ENCODE results near the gene LAMTOR5.
A peak's percentile ranks its signal among the peaks of the same experiment; 100 is the strongest.
"Not testable (repeated sequence)": the region's sequence is repeated elsewhere in the genome, so short reads cannot be mapped to it uniquely, and the experiment has no call there.

The LAMTOR5 gene

DNA sequence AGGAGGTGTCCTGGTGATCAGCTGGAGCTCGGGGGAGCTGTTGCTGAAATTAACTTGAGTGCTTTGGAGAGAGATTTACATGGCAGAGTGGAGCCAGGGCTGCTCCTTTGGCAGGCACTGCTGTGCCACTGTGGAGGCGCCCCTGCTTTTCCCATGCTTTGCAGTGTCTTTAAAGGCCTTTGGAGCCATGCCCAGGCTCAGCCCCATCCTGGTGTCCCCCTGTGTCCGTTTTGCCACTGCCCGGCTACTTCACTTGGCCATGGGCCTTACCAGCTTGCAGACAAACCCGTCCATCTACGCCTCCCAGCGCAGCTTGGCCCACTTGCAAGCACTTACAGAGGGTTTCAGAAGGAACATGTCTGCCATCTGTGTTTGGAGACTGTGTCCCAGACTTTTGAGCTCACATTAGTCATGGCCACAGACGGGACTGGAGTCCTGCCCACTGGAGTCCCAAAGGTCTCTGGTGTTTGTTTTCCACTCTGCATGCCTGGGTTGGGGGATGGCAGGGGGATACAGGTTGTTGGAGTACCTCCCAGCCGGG is 18.2 kb upstream of the LAMTOR5 start:
- no peak for DNase-seq

DNA sequence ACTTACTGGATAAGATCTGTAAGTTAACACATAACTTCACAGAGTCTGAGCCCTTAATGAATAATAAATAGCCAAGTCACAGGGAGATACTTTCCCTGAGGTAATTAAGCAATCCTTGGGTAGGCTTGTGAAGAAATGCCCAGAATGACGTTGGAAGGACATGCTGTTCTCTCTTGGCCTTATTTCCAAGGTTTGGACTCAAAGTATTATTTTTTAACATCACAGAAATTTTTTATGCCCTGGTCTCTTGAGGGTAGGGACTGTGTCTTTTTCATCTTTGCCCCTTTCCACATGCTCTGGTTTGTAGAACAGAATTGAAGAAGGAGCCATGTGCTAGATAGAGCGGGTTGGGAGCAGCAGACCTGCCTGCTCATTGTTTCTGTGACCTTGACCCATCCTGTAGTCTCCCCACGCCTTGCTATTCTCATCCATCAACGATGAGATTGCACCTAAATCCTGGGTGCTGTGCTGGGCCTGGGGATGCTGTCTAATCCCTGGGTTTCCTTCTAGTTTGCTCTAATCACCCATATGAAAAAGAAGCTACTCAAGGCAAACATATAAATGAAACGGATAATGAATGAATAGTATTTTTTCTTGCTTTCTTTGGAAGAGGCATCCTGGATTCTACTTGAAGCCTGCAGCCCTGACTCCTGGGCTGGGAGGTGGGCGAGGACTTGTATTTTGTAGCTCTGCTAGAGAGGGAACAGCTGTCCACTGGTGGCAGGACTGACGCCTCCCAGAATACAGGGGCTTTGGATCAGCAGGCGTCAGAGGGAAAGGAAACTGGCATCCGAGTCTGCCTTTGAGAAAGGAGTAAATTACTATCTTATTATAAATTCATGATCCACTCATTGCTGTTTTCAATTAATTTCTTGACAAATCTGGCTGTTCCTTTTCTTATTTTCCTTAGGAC is 17.5 kb upstream of the LAMTOR5 start:
- DNase-seq: no peak

GRCh38 chr1:110420874-110421793 is 13.6 kb upstream of the LAMTOR5 start:
- DNase-seq: no peak

DNA sequence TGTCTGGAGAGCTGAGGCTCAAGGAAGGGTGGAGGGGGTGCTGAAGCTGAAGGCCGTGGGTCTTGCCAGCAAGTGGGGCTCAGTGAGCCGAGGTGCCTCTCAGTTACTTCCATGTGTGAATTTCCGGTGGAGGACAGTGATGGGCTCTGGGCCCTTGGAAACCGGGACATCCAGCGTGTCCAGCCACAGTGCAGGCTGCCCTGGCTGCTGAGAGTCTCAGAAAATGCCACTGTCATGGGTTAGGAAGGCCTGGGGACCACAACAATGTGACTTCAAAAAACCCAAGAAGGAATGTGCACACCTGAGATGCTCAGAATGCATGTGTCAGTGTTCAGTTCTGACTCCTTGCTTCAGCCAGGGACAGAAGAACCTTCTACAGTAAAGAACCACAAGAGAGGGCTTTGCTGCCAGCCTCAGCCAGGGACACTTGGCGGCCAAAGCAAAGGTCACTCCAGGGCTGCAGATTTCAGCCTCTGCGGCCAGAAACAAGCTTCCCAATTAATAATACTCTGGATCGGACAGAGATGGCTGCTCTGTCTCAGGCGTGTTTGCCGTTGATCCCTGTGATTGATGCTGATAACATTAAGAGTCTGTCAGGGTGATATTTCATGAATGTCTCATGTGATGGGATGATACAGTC is 12.6 kb upstream of the LAMTOR5 start:
- no peak for DNase-seq

DNA sequence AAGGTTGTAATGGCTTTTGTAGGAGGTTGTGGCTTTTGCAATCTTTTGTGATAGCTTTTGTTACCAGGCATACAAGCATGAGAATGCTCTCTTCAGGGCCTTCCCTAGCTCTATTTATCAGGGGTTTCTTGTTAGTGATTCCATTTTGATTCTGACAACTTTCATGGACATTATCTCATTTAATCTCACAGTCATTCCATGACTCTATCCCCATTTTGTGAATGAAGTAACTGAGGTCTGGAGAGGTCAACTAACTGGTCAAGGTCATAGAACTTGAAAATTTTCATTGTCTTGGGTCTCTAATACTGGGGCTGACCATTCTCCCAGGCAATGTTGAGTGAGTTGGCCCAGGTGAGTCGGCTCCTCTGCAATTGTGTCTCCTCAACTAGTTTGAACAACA is 11.2 kb upstream of the LAMTOR5 start:
- DNase-seq: no peak

GRCh38 chr1:110413045-110413444 is 5.6 kb upstream of the LAMTOR5 start:
- DNase-seq: not testable (repeated sequence)

GRCh38 chr1:110412576-110412975 is 5.1 kb upstream of the LAMTOR5 start:
- DNase-seq: peak; percentile 68

DNA sequence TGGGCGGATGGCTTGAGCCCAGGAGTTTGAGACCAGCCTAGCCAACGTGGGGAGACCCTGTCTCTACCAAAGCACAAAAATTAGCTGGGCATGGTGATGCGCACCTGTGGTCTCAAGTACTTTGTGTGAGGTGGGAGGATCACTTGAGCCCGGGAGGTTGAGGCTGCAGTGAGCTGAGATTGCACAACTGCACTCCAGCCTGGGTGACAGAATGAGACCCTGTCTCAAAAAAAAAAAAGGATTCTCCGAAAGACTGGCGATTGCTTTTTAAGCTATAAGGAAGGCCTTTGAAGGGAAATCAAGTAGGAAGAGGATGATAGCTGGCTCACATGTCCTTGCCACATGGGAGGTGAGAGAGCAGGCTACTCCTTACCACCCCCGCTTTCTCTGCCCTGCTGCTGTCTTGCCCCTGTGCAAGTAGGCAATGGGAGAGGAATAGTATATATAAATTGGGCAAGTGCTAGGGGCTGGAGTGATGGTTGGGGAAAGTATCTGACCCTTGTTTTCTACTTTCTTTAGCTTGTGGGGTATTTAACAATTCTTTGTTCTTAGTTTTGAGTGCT is 3.8 kb upstream of the LAMTOR5 start:
- DNase-seq: no peak

- no peak for DNase-seq
Observed at GRCh38 chr1:110409316-110409715, 1.8 kb upstream of the LAMTOR5 start.

GRCh38 chr1:110408488-110408887 is 994 bp upstream of the LAMTOR5 start:
- DNase-seq: no peak

GRCh38 chr1:110406407-110406806 is 1.1 kb downstream of the LAMTOR5 start:
- not testable (repeated sequence) for DNase-seq

GRCh38 chr1:110404401-110404800 is 3.1 kb downstream of the LAMTOR5 start:
- no peak for DNase-seq

DNA sequence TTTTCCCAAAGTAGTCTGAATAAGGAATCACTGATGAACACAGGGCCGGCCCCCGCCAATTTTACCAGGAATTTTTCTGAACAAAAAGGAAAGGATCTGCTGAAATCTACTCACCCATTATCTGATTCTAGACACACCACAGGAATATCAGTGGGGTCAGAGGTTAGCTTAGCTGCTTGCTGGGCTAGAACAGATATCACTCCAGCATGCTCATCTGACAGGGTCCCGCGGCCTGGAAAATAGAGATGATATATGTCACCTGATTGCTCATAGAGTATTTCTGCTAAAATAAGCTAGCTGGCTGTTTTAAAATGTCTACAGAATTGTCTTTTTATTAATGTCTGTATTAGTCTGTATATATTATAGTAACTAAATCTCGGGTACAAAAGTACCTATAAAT is 3.7 kb downstream of the LAMTOR5 start:
- DNase-seq: no peak

DNA sequence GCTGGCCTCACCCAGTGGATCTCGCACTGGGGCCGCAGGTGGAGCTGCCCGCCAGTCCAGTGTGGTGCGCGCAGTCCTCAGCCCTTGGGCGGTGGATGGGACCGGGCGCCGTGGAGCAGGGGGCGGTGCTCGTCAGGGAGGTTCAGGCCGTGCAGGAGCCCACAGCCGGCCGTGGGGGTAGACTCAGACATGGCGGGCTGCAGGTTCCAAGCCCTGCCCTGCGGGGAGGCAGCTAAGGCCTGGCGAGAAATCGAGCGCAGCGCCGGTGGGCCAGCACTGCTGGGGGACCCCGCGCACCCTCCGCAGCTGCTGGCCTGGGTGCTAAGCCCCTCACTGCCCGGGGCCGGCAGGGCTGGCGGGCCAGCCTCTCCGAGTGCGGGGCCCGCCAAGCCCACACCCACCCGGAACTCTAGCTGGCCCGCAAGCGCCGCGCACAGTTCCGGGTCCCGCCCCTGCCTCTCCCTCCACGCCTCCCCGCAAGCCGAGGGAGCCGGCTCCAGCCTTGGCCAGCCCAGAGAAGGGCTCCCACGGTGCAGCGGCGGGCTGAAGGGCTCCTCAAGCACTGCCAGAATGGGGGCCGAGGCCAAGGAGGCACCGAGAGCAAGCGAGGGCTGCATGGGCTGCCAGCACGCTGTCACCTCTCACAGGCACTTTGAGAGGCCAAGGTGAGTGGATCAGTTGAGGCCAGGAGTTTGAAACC is 11.1 kb downstream of the LAMTOR5 start:
- DNase-seq: not testable (repeated sequence)

GRCh38 chr1:110394493-110394820 is 13.0 kb downstream of the LAMTOR5 start:
- no peak for DNase-seq

GRCh38 chr1:110393691-110394492 is 13.6 kb downstream of the LAMTOR5 start:
- DNase-seq: no peak

- DNase-seq: no peak
Observed at GRCh38 chr1:110393286-110393685, 14.2 kb downstream of the LAMTOR5 start.

- no peak for DNase-seq
Observed at GRCh38 chr1:110390692-110391245, 16.7 kb downstream of the LAMTOR5 start, which contains the start of gene SLC16A4. Gene SLC16A4, minus strand, starts transcription at chr1:110391026. Its CDS starts 1,703 bp downstream, at chr1:110389323.

DNA sequence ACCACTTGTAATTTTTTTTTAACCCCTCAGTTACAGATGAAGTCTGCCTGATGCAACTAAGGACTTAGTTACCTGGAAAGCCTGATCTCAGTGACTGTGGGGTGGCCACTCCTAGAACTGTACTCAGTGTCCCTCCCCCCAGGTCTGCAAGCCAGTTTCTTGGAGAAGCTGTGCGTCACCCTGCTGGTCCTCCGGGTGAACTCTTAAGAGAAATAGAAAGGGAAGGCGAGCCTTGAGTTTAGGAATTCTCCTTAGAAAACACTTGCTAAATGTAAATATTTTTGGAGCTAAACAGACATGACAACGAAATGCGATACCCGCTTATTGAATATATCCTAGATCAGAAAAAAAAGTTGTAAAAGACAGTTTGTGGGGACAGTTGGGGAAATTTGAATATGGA is 17.4 kb downstream of the LAMTOR5 start:
- DNase-seq: no peak

GRCh38 chr1:110387048-110387754 is 20.3 kb downstream of the LAMTOR5 start:
- DNase-seq: no peak

All from stimulated activated CD4-positive, alpha-beta T cell treated with anti-CD3 and anti-CD28 coated beads, Interleukin-4, amount 100 ng/mL, for 24 hours (primary cell).